Diencephalon (tissue), 1 donor: ENCODE results near the gene CEP63. TPM values are rescaled to one million over a fixed set of nuclear protein-coding genes. Genes with fewer than 3 reads are reported as not detected.

Experiments
- total RNA-seq: library from RNA; depleted of rRNA; stranded (reverse); fragments of >200 nt; gene quantifications from one replicate; pipeline ENCODE4 v1.2.3, GENCODE V29; 2014

Gene CEP63
- total RNA-seq = 28.1 TPM

DNA sequence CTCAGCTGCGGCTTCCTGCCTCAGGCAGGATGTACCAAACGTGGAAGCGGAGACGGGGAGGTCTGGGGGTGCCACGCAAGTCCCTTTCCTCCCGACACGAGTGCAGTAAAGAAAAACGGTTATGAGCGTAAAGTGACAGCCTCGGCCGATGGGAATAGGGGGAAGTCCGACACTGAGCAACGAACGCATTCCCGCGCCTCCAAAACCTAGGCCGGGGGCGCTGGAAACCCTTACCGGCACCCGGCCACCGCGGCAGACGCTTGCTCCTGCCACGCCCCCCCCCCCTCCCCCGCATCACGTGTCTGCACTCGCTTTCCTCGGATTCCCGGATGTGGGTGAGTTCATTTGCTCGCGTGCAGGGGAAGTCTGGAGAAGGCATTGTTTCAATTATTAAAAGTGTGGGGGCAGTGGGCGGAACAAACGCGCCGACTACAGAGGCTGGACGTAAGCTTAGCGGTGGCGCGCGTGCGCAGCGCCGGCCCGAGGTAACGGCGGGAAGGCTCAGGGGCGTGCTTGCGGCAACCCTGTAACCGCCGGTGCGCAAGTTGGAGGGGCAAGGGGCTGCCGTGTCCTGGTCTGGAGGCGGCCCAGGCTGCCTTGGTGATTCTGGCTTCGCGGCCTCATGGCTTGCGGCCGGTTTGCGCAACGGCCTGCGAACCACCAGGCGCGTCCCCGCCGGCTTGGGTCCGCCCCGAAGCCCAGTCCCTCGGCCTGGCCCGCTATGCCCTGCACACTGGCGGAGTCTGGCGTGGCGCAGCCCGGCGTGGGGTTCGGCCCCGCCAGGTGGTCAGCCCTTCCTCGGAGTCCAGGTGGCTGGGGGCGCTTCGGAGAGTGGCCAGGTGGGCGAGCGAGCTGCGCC lies at the start of gene CEP63, which contains the start of gene ANAPC13:
TSS of gene CEP63 (plus strand) at position 340 of the 859 bp plus-strand sequence. CDS start 9,264 bp downstream, outside the sequence.
TSS of gene ANAPC13 (minus strand) at position 268 of the 859 bp plus-strand sequence. CDS start 3,081 bp downstream, outside the sequence.

Other genes with a start within 250 kb of the CEP63 start
- gene RYK, start 235.2 kb upstream of the CEP63 start, total RNA-seq = 86.3 TPM
- 42.9 TPM for gene AMOTL2, start 111.6 kb upstream of the CEP63 start, total RNA-seq
- gene ANAPC13, start 72 bp upstream of the CEP63 start, total RNA-seq = 55.6 TPM
- gene KY, start 165.0 kb downstream of the CEP63 start, total RNA-seq = 1.6 TPM